Measurements from ENCODE around the gene POC1B. TPM values are rescaled to one million over a fixed set of nuclear protein-coding genes. Genes with fewer than 3 reads are reported as not detected.

POC1B gene
- total and polyA plus RNA-seq, 2 donors (not counting 3 experiments of a cell fraction or from before 2014, with no cell fraction given) = 7.1 to 18.2 TPM

DNA sequence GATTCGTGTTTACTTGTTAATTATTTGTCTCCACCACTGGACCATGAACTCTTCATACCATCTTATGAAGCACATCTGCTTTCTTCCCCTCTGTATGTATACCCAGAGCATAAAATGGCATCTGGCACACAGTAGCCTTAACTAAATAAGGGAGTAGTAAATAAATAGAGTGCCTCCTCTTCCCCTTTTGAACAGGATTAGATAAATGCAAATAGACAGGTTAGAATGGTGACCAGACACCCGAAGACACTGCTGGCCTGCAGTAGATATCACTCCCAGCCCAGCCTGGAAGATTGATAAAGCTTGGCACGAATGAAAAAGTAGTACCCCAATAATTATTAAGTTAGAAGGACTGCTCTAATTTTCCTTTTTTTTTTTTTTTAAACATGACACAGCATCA is 8.1 kb downstream of the POC1B start:
- H3K27ac ChIP-seq (ENCODE audit: insufficient read depth, low read depth, low read length) = no peak overlapping the region
- no peak for FAIRE-seq
- TF ChIP-seq FOS (IDR thresholded peaks at IDR 0.05; ENCODE audit: borderline replicate concordance, insufficient read depth, low read length) (no peak), JUN (IDR thresholded peaks at IDR 0.05; ENCODE audit: borderline replicate concordance, insufficient read depth, insufficient read length, low read depth) (no peak), EZH2 (IDR thresholded peaks at IDR 0.05; ENCODE audit: borderline replicate concordance, low read depth, low read length, severe bottlenecking) (no peak), MYC (IDR thresholded peaks at IDR 0.05; ENCODE audit: low read depth, low read length) (no peak), POLR2A (IDR thresholded peaks at IDR 0.05; ENCODE audit: low read depth, low read length) (no peak), GATA2 (IDR thresholded peaks at IDR 0.05; ENCODE audit: insufficient read depth, insufficient read length, low read depth, low read length) (no peak), POLR2AphosphoS5 (IDR thresholded peaks at IDR 0.05; ENCODE audit: insufficient read depth, low read depth, low read length) (no peak)
- TF ChIP-seq, protein P1, sequence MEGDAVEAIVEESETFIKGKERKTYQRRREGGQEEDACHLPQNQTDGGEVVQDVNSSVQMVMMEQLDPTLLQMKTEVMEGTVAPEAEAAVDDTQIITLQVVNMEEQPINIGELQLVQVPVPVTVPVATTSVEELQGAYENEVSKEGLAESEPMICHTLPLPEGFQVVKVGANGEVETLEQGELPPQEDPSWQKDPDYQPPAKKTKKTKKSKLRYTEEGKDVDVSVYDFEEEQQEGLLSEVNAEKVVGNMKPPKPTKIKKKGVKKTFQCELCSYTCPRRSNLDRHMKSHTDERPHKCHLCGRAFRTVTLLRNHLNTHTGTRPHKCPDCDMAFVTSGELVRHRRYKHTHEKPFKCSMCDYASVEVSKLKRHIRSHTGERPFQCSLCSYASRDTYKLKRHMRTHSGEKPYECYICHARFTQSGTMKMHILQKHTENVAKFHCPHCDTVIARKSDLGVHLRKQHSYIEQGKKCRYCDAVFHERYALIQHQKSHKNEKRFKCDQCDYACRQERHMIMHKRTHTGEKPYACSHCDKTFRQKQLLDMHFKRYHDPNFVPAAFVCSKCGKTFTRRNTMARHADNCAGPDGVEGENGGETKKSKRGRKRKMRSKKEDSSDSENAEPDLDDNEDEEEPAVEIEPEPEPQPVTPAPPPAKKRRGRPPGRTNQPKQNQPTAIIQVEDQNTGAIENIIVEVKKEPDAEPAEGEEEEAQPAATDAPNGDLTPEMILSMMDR (IDR thresholded peaks at IDR 0.05; ENCODE audit: extremely low read depth in 1 of 2, insufficient read depth in 1 of 2, low read depth in 1 of 2, low read length in 2 of 2) = no peak
- TF ChIP-seq, protein P2, sequence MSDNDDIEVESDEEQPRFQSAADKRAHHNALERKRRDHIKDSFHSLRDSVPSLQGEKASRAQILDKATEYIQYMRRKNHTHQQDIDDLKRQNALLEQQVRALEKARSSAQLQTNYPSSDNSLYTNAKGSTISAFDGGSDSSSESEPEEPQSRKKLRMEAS (IDR thresholded peaks at IDR 0.05; ENCODE audit: insufficient read depth, insufficient read length) = no peak
- no peaks in the 10 kb centered on the region for H3K9me1 ChIP-seq (replicated peaks; ENCODE audit: control insufficient read depth, extremely low read depth, insufficient read depth, low read length)
- ChIA-PET POLR2A (no interaction called here), CTCF (no interaction called here)
- H3K27me3 ChIP-seq (ENCODE audit: control insufficient read depth in 2 of 2, insufficient read depth in 2 of 2, low read length in 2 of 2) = no peaks in the 10 kb centered on the region
- no TSS peak for BruUV-seq (replicated peaks)
- DNase-seq (ENCODE audit: low read depth, low spot score) = no peak
- peaks cover 28% of the 10 kb centered on the region for H3K79me2 ChIP-seq (ENCODE audit: control insufficient read depth, insufficient read depth, low read length)
- no peaks in the 10 kb centered on the region for H4K20me1 ChIP-seq (replicated peaks; ENCODE audit: control insufficient read depth, extremely low read depth, insufficient read depth, low read length)
- H3K36me3 ChIP-seq (ENCODE audit: control insufficient read depth in 2 of 2, extremely low read depth in 1 of 2, insufficient read depth in 2 of 2, low read length in 2 of 2) = no peaks in the 10 kb centered on the region
- no peak overlapping the region for H3K4me3 ChIP-seq (replicated peaks in 1 of 3; ENCODE audit: insufficient read depth in 1 of 3, low read depth in 1 of 3, low read length in 3 of 3)
- no peak overlapping the region for H3K4me2 ChIP-seq (ENCODE audit: insufficient read depth, low read length)
- dilution Hi-C loops (cut with MboI; ENCODE audit: extremely low pct_ligation_motif_present, low sequenced_read_pairs) (no loop called here), intact Hi-C loops (cut with micrococcal nuclease) (no loop called here)
- H3K4me1 ChIP-seq (ENCODE audit: control insufficient read depth, extremely low read depth, insufficient read depth, low read length) = peaks cover 12% of the 10 kb centered on the region
- H3K9ac ChIP-seq (replicated peaks; ENCODE audit: extremely low read depth, insufficient read depth, low read length) = no peak overlapping the region
- H2AFZ ChIP-seq (ENCODE audit: low read depth, low read length) = no peak overlapping the region
- no peaks in the 10 kb centered on the region for H3K9me3 ChIP-seq (replicated peaks; ENCODE audit: control insufficient read depth, insufficient read depth, low read length)

All from endothelial cell of umbilical vein (primary cell).